ENCODE measurements around the gene BBS9. TPM values are rescaled to one million over a fixed set of nuclear protein-coding genes. Genes with fewer than 3 reads are reported as not detected.
"Not testable (repeated sequence)": the region's sequence is repeated elsewhere in the genome, so short reads cannot be mapped to it uniquely, and the experiment has no call there.

BBS9 gene
- 34.4 TPM for total RNA-seq

- DNase-seq = peak; percentile 97
Observed at GRCh38 chr7:33128990-33129805, at the start of gene BBS9. Gene BBS9, plus strand, starts transcription at chr7:33129564. Its CDS starts 16,689 bp downstream, at chr7:33146253.

DNA sequence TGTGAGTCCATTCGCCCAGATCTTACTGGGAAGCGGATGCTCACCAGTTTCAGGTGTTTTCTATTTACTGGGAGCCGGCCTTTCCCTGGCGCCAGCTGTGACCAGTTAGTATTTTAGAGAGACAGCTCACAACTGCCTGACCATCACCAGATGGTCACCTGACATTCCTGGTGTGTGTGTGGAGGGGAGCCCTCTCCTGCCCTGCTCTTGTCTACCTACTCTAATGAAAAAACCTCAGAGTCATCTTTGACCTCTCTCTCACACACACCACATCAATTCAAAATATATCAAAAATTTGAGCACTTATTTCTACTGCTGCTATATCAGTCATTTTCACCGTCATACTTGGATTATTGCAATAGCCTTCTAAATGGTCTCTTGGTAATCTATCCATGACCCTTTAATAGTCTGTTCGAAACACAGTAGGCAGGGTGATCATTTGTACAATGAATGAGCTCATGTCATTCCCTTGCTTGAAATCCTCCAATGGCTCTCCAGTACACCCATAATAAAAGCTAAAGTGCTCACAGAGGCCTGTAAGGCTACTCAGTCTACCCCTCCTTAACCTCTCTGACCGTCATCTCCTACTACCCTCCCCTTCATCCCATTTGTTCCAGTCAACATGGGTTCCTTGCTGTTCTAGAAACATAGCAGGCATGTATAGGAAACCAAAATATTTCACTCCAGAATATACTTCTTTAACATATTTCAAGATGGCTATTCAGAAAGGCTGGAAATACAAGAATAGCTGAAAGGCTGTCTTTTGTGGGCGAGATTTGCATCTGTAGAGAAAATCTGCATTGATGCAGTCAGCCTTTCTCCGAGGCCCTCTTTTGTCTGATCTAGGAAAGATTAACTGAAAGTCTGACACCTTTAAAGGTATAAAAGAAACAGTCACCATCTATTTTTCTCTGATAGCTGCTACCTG is 49.3 kb upstream of the BBS9 start:
- no peak for DNase-seq

GRCh38 chr7:33087356-33087755 is 42.0 kb upstream of the BBS9 start:
- DNase-seq = no peak

DNA sequence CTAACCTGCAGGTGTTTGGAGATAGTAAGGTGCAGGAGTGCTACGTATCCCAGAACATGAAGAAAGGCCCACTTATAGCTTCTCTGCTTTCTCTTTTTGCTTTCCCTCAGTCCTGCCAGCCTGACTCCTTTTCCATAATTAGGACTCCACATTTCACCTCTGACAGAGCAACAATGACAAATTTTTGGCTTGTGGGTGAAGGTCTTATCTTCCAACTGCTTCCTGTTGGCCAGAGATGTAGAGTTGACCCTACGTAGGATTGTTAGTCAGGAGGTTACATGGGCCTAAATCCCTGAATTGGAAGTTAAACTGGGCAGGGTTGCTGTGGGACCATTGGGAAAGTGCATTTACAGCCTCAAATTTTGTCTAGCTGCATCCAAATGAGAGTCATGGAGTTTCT is 41.5 kb upstream of the BBS9 start:
- no peak for DNase-seq

DNA sequence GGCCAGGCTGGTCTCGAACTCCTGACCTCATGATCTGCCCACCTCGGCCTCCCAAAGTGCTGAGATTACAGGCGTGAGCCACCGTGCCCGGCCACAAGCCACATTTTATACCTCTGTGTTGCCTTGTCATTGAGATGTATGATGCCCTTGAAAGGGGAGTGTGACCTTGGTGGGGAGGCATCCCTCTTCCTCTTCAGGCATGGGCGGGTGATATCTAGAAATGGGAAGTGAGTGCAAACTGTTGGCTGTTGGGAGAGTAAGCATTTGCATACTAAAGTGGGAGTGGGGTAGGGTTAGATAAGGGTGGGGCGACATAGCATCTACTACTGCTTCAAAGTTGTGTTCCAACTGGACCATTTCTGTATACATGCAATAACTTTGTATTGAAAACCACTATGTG is 40.2 kb upstream of the BBS9 start:
- no peak for DNase-seq

DNA sequence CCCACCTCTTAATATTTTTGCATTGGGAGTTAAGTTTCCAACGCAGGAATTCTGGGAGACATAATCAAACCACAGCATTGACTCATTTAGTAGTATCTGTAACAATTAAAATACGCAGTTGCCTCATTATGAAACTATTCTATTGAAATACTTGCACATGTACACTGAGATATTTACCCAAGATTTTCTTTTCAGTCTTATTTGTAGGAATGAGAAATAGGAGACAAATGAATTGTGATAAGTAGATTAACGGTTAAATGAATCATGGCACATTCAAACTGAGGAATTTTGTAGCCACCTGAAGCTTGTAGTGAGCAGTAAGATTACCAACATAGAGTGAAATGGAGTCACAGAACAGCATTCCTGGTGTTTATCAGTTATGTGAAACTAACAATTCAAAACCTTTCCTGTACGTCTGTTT is 38.2 kb upstream of the BBS9 start:
- DNase-seq = no peak

DNA sequence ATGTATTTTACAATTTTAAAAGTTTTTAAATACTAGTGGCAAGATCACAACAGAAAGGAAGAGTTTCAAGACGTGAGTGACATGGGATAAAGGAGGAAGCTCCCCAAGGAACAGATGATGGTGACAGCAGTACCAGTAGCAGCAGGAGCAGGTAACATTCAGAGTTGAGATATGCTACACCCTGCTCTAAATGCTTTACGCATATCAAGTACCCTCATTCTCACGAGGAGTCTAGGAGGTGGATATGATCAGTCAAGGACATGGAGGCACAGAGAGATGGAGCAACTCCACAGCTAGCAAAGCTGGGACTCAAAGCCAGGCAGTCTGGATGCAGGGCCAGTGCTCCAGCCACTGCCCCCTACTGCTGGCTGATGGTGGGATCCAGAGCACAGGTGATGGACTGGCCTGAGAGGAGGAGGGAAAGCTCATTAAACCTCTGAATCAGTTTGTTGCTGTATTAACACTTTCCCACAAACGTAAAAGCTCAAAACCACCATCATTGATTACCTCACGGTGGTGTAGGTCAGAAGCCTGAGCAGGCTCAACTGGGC is 37.6 kb upstream of the BBS9 start:
- DNase-seq = no peak

GRCh38 chr7:33093266-33093665 is 36.1 kb upstream of the BBS9 start:
- no peak for DNase-seq

DNA sequence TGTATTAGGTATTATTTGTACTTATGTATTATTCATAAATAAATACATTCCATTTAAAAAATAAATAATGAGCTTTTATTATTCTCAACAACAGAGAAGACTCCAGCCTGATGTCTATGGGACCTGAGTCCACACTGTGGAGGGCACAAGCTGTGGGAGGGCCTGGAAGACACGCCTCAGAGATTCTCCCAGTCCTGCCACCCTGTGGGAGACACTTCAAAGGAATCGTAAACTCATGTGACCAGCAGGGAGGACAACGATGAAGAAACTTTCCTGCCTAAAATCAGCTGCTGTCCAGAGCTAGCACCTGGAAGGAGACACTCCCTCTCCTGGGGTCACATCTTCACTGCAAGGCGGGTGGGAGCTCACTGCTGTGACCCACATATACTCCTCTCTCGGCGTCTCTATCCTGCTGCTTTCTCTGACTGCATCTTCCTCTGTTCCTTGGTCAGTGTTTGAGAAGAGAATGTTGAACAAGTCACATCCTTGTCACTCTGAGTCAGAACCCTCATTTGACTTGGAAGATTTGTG is 34.6 kb upstream of the BBS9 start:
- DNase-seq = not testable (repeated sequence)

DNA sequence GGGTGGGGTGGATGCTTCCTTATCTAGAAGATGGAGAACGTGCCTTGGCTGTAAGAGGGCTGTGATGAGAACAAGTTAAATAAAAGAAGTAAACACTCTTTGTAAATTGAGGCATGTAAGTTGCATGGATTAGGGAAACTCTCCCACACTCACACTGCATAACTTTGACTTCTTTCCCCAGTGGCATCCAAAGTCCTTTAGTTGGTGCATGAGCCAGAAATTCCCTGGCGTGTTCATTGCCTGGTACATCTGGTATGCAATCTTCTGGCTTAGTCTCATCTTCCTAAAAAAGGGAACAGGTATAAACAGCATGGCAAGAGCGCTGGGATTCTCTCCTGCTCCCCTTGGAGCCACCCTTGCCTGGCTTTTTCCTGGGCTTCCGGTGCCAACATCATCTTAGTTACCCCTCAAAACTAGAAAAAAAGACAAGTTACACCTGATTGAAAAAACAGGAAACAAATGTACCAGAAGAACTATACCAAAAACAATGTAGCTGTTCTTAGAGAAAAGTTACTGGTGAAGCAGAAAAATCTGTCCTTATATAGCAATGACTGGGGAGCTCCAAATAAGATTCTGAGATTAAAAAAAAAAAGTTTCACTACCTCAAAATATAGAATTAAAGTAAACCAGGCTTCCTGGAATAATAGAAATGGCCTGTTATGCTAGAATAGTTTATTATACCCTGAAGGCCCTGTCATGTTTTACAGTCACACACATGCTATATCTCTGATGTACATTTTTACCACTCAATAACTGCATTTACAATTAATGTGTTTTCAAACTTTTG is 30.0 kb upstream of the BBS9 start:
- DNase-seq = no peak

GRCh38 chr7:33100770-33101169 is 28.6 kb upstream of the BBS9 start:
- no peak for DNase-seq

DNA sequence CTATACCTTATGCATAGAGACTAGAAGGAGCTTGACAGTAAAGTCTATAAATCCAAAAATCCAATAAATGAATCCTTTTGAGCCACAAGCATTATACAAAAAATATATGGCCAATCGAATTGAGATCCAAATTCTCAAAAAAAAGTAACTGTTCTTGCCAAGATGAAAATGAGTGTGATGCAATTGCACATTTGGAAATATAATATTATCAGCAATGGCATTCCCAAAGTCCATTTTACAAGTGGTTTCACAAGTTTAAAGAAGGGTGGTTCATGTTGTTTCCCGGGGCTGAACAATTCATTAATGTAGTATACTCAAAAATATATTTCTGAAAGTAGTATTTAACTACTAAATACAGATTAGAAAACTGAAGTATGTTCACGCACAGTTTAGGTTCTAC is 27.5 kb upstream of the BBS9 start:
- no peak for DNase-seq

- peak; percentile 72 for DNase-seq
Observed at GRCh38 chr7:33107136-33108066, 22.0 kb upstream of the BBS9 start.

- DNase-seq = peak; percentile 39
Observed at GRCh38 chr7:33108554-33109004, 20.8 kb upstream of the BBS9 start.

DNA sequence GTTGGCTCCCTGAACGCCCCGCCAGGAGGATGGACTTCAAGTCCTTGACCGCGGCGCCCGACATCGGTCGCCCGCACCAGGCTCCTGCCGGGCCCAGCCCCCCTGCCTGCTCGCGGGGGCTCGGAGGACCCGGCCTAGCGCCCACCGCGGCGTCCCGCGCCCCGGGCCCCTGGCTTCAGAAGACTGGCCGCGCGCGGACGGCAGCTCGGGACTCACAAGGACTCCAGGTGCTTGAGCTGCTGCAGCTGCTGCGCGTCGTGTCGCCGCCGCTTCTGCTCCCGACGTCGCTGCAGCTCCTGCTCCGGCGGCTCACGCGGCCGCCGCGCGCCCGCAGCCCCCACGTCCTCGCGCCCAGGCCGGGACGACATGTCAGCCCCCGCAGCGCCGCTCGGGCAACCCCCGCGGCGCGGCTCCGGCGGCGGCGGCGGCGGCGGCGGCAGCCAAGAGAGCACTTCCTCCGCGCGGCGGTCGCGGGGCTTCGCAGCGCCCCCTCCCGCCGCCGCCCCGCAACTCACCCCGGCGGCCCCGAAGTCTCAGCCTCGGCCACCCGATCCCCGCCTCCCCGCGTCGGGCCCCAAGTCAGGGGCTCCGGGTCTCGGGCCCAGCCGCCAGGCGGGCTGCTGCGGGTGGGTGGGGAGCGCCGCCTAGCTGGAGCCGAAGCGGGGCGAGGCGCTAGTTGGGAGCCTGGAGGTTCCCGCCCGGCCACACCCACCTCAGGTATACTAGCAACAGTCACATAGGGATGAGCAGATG is 20.2 kb upstream of the BBS9 start, which contains the start of gene RP9:
Gene RP9, minus strand, starts transcription at position 400 of the 753 bp plus-strand sequence. Its CDS starts 32 bp downstream, at position 368.
- peak; percentile 91 for DNase-seq

DNA sequence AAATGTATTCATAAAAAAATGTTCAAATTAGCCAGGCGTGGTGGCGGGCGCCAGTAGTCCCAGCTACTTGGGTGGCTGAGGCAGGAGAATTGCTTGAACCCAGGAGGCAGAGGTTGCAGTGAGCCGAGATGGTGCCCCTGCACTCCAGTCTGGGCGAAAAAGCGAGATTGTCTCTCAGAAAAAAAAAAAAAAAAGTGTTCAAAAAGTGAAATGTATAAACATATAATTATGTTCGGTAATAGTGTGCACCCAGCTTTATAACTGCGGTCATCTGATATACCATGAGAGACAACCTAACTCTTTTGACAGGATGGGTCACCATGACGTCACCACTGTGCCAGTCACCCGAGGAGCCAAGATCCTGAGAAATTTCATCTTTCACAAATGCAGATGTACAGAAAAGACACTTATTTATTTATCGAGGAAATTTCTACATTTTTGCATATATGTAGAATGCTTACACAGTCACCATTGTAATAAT is 19.6 kb upstream of the BBS9 start:
- DNase-seq = peak; percentile 13

GRCh38 chr7:33111614-33112013 is 17.8 kb upstream of the BBS9 start:
- no peak for DNase-seq

GRCh38 chr7:33114976-33115375 is 14.4 kb upstream of the BBS9 start:
- no peak for DNase-seq

DNA sequence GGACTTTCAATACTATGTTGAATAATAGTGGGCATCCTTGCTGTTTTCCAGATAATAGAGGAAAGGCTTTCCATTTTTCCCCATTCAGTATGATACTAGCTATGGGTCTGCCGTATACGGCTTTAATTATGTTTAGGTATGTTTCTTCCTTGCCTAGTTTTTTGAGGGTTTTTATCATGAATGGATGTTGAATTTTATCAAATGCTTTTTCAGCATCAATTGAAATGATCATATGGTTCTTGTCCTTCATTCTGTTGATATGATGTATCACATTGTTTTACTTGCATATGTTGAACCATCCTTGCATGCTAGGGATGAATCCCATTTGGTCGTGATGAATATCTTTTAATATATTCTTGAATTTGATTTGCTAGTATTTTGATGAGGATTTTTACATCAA is 11.0 kb upstream of the BBS9 start:
- DNase-seq = no peak
